GM12878 (cell line): Measurements from ENCODE around the gene ABCF1. TPM values are rescaled to one million over a fixed set of nuclear protein-coding genes. Genes with fewer than 3 reads are reported as not detected.

Source experiments
- ATF7 ChIP-seq: fragments of 450-650 bp; IDR thresholded peaks from 2 replicates; pipeline ENCODE4 v1.6.1; 2016; ENCODE audit warnings: low read depth, mild to moderate bottlenecking
- BACH1 ChIP-seq: fragments of 450-650 bp; IDR thresholded peaks from 2 replicates; pipeline ENCODE4 v1.6.1; 2017; ENCODE audit warnings: mild to moderate bottlenecking, borderline replicate concordance
- CBX3 ChIP-seq: fragments of 200-600 bp; sonication (generic); IDR thresholded peaks from 2 replicates; pipeline ENCODE4 v1.6.1; 2016; ENCODE audit warnings: low read depth, borderline replicate concordance
- CHD2 ChIP-seq: IDR thresholded peaks from 2 replicates; pipeline ENCODE4 v1.6.1; 2011; ENCODE audit warnings: low read depth, low read length, improper control_type of control experiment, borderline replicate concordance
- CREM ChIP-seq: IDR thresholded peaks from 2 replicates; pipeline ENCODE4 v1.6.1; 2014; ENCODE audit warnings: antibody characterized with exemption, low read depth
- GATAD2B ChIP-seq: fragments of 450-650 bp; conservative IDR thresholded peaks from 2 replicates; pipeline ENCODE4 v1.6.1; 2017; ENCODE audit warnings: low read depth, mild to moderate bottlenecking, moderate library complexity
- MYB ChIP-seq: fragments of 150-350 bp; IDR thresholded peaks from 2 replicates; pipeline ENCODE4 v1.6.1; 2014; ENCODE audit warnings: mild to moderate bottlenecking, low read depth, low read length, borderline replicate concordance
- NR2C1 ChIP-seq: fragments of 450-650 bp; IDR thresholded peaks from 2 replicates; pipeline ENCODE4 v1.6.1; 2017; ENCODE audit warnings: antibody characterized with exemption, mild to moderate bottlenecking, moderate library complexity
- POLR2A ChIP-seq: IDR thresholded peaks from 2 replicates; pipeline ENCODE4 v1.6.1; 2011; ENCODE audit warnings: low read depth, mild to moderate bottlenecking, low read length
- POLR2AphosphoS2 ChIP-seq: IDR thresholded peaks from 2 replicates; pipeline ENCODE4 v1.6.1; 2011; ENCODE audit warnings: low read depth, mild to moderate bottlenecking, low read length, improper control_type of control experiment, moderate library complexity
- SMAD1 ChIP-seq: fragments of 450-650 bp; IDR thresholded peaks from 2 replicates; pipeline ENCODE4 v1.6.1; 2018; ENCODE audit warnings: mild to moderate bottlenecking, low read depth; ENCODE audit not compliant: partially characterized antibody
- SREBF2 ChIP-seq: IDR thresholded peaks from 2 replicates; pipeline ENCODE4 v1.6.1; 2012; ENCODE audit warnings: mild to moderate bottlenecking, low read length
- TBL1XR1 ChIP-seq: IDR thresholded peaks from 2 replicates; pipeline ENCODE4 v1.6.1; 2012; ENCODE audit warnings: low read depth, low read length, improper control_type of control experiment
- ZBED1 ChIP-seq: IDR thresholded peaks from 2 replicates; pipeline ENCODE4 v1.6.1; 2016; ENCODE audit warnings: borderline replicate concordance
- ZNF24 ChIP-seq: fragments of 450-650 bp; IDR thresholded peaks from 2 replicates; pipeline ENCODE4 v1.6.1; 2017; ENCODE audit warnings: antibody characterized with exemption, mild to moderate bottlenecking
- ZZZ3 ChIP-seq: IDR thresholded peaks from 2 replicates; pipeline ENCODE4 v1.6.1; 2011; ENCODE audit warnings: low read depth; ENCODE audit not compliant: control insufficient read depth, insufficient read length
- polyA plus RNA-seq, 11 experiments: library from polyadenylated mRNA; depleted of rRNA in 4 of 11; unstranded in 6 of 11; stranded (reverse) in 5 of 11; fragments of >200 nt; fragmentation: Nextera tagmentation in 4 of 11; fragmentation: Illumina TruSeq in 1 of 11; extraction: Ambion mirVana in 4 of 11; extraction: Trizol in 1 of 11; gene quantifications; 1 replicate in 1 of 11; 2 replicates in 10 of 11; pipeline versions ENCODE4 v1.2.1 to v1.2.3, GENCODE V29; 2011 to 2016; ENCODE audit warnings: inconsistent platforms in 2 of 11, missing spikeins in 2 of 11, low read depth in 1 of 11
- total RNA-seq, 4 experiments: library from RNA; depleted of rRNA in 3 of 4; stranded (reverse); fragments of >200 nt in 3 of 4; fragmentation: Illumina TruSeq in 1 of 4; extraction: Trizol in 1 of 4; gene quantifications; 2 replicates each; pipeline versions ENCODE4 v1.2.1 to v1.2.3, GENCODE V29; 2013 to 2021
- TF ChIP-seq, protein P1 (sequence below): fragments of 450-650 bp; IDR thresholded peaks from 2 replicates; pipeline ENCODE4 v1.6.1; 2018; ENCODE audit warnings: mild to moderate bottlenecking, low read depth, moderate library complexity; ENCODE audit not compliant: partially characterized antibody
- TF ChIP-seq, protein P2 (sequence below): fragments of 450-650 bp; IDR thresholded peaks from 2 replicates; pipeline ENCODE4 v1.6.1; 2018; ENCODE audit warnings: borderline replicate concordance, mild to moderate bottlenecking; ENCODE audit not compliant: partially characterized antibody
- TF ChIP-seq, protein P3 (sequence below): IDR thresholded peaks from 2 replicates; pipeline ENCODE4 v1.6.1; 2011; ENCODE audit warnings: low read depth, mild to moderate bottlenecking, low read length, moderate library complexity, borderline replicate concordance; ENCODE audit errors: extremely low read depth
- TF ChIP-seq, protein P4 (sequence below): IDR thresholded peaks from 2 replicates; pipeline ENCODE4 v1.6.1; 2012; ENCODE audit warnings: low read length, inconsistent platforms
- TF ChIP-seq, protein P5 (sequence below): IDR thresholded peaks from 2 replicates; pipeline ENCODE4 v1.6.1; 2012; ENCODE audit warnings: low read depth, low read length, improper control_type of control experiment
- TF ChIP-seq, protein P6 (sequence below): IDR thresholded peaks from 2 replicates; pipeline ENCODE4 v1.6.1; 2012; ENCODE audit warnings: low read depth, low read length, improper control_type of control experiment

Gene ABCF1
- total and polyA plus RNA-seq, 10 of the 15 experiments (the other 5 are each of a cell fraction or from before 2014, with no cell fraction given): 21.3 to 79.6 (median 55.9) TPM

DNA sequence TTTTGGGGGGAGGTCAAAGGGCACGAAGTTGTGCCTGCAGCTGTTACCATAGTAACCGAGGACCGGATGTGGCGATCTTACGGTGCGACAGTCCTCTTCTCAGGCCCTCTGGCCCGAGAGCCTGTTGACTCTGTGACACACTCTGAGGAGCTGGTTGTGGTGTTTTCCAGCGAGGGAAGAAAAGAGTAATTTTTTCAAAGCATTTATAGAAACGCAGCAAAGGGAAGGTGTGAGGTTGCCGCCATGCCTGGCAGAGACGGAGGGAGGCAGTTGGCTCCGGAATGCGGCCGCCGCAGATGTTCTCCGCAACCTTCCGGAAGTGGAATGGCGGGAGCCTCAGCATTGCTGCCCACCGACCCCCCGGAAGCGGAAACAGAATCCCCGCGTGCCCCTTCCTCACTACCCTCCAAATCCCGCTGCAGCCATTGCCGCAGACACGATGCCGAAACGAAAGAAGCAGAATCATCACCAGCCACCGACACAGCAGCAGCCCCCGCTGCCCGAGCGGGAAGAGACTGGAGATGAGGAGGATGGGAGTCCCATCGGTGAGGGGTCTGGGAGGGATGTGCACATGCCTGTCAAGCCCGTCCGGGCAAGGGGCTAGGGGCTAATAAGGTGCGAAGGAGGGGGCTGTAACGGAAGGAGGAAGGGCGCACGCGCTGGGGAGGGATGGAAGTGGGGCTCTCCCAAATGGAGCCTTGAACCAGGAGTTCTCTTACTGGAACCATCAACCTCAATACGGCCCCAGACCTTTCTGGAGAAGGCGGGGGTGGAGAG, 14.1 kb upstream of the ABCF1 start, which contains the start of gene PRR3 (continued):
- TF ChIP-seq, protein P1, sequence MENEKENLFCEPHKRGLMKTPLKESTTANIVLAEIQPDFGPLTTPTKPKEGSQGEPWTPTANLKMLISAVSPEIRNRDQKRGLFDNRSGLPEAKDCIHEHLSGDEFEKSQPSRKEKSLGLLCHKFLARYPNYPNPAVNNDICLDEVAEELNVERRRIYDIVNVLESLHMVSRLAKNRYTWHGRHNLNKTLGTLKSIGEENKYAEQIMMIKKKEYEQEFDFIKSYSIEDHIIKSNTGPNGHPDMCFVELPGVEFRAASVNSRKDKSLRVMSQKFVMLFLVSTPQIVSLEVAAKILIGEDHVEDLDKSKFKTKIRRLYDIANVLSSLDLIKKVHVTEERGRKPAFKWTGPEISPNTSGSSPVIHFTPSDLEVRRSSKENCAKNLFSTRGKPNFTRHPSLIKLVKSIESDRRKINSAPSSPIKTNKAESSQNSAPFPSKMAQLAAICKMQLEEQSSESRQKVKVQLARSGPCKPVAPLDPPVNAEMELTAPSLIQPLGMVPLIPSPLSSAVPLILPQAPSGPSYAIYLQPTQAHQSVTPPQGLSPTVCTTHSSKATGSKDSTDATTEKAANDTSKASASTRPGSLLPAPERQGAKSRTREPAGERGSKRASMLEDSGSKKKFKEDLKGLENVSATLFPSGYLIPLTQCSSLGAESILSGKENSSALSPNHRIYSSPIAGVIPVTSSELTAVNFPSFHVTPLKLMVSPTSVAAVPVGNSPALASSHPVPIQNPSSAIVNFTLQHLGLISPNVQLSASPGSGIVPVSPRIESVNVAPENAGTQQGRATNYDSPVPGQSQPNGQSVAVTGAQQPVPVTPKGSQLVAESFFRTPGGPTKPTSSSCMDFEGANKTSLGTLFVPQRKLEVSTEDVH: peak; percentile 96
- TF ChIP-seq, protein P2, sequence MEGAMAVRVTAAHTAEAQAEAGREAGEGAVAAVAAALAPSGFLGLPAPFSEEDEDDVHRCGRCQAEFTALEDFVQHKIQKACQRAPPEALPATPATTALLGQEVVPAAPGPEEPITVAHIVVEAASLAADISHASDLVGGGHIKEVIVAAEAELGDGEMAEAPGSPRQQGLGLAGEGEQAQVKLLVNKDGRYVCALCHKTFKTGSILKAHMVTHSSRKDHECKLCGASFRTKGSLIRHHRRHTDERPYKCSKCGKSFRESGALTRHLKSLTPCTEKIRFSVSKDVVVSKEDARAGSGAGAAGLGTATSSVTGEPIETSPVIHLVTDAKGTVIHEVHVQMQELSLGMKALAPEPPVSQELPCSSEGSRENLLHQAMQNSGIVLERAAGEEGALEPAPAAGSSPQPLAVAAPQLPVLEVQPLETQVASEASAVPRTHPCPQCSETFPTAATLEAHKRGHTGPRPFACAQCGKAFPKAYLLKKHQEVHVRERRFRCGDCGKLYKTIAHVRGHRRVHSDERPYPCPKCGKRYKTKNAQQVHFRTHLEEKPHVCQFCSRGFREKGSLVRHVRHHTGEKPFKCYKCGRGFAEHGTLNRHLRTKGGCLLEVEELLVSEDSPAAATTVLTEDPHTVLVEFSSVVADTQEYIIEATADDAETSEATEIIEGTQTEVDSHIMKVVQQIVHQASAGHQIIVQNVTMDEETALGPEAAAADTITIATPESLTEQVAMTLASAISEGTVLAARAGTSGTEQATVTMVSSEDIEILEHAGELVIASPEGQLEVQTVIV: peak; percentile 39
- TF ChIP-seq CREM (peak; percentile 98), CBX3 (no peak), SREBF2 (peak; percentile 60; the same call in 1 of the 2 replicates), ZNF24 (no peak), GATAD2B (peak; percentile 73), ZZZ3 (no peak), ATF7 (no peak), POLR2A (peak; percentile 87), CHD2 (0 out of 2 replicates have a peak, but pooled peaks have one; percentile 13), BACH1 (0 out of 2 replicates have a peak, but pooled peaks have one; percentile 34), SMAD1 (peak; percentile 47), POLR2AphosphoS2 (peak; percentile 77; the same call in 1 of the 2 replicates), MYB (no peak), ZBED1 (0 out of 2 replicates have a peak, but pooled peaks have one; percentile 34), TBL1XR1 (peak; percentile 11; the same call in 1 of the 2 replicates), NR2C1 (peak; percentile 94)
- TF ChIP-seq, protein P3, sequence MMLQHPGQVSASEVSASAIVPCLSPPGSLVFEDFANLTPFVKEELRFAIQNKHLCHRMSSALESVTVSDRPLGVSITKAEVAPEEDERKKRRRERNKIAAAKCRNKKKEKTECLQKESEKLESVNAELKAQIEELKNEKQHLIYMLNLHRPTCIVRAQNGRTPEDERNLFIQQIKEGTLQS: peak; percentile 50; the same call in 1 of the 2 replicates
- TF ChIP-seq, protein P4, sequence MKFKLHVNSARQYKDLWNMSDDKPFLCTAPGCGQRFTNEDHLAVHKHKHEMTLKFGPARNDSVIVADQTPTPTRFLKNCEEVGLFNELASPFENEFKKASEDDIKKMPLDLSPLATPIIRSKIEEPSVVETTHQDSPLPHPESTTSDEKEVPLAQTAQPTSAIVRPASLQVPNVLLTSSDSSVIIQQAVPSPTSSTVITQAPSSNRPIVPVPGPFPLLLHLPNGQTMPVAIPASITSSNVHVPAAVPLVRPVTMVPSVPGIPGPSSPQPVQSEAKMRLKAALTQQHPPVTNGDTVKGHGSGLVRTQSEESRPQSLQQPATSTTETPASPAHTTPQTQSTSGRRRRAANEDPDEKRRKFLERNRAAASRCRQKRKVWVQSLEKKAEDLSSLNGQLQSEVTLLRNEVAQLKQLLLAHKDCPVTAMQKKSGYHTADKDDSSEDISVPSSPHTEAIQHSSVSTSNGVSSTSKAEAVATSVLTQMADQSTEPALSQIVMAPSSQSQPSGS: no peak
- TF ChIP-seq, protein P5, sequence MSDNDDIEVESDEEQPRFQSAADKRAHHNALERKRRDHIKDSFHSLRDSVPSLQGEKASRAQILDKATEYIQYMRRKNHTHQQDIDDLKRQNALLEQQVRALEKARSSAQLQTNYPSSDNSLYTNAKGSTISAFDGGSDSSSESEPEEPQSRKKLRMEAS: peak; percentile 84
- TF ChIP-seq, protein P6, sequence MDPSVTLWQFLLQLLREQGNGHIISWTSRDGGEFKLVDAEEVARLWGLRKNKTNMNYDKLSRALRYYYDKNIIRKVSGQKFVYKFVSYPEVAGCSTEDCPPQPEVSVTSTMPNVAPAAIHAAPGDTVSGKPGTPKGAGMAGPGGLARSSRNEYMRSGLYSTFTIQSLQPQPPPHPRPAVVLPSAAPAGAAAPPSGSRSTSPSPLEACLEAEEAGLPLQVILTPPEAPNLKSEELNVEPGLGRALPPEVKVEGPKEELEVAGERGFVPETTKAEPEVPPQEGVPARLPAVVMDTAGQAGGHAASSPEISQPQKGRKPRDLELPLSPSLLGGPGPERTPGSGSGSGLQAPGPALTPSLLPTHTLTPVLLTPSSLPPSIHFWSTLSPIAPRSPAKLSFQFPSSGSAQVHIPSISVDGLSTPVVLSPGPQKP: peak; percentile 75
